GM12891 (cell line): ENCODE results near the gene DGKI.

Experiments used
- POLR2A ChIP-seq: IDR thresholded peaks from 2 replicates; pipeline ENCODE4 v1.6.1; 2011; ENCODE audit warnings: low read depth, low read length, control low read depth
- POLR2AphosphoS5 ChIP-seq: IDR thresholded peaks from 2 replicates; pipeline ENCODE4 v1.6.1; 2011; ENCODE audit warnings: low read depth, low read length, control low read depth
- SPI1 ChIP-seq: IDR thresholded peaks from 2 replicates; pipeline ENCODE4 v1.6.1; 2011; ENCODE audit warnings: low read depth, low read length, control low read depth
- TAF1 ChIP-seq: IDR thresholded peaks from 2 replicates; pipeline ENCODE4 v1.6.1; 2011; ENCODE audit warnings: low read depth, low read length, control low read depth

DNA sequence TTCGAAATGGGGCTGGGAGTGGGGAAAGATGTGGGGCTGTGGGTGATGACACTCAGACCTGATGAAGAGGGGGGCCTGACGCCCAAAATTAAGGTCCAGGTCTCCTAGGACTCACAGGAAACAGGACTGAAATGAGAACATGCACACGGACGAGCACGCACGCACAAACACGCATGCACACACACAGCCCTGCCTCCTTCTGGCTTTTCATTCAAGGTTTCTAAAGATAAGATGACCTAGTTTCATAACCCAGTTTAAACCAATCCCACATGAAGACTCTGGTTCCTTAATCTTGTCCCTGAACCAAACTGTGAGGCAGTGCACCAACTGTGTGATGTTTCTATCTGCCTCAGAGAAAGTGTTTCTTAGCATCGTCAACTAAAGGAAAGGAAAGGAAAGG, 162.0 kb downstream of the DGKI start:
- TF ChIP-seq POLR2A (no peak), POLR2AphosphoS5 (no peak), TAF1 (no peak), SPI1 (no peak)
